ENCODE data around the gene DIP2C.
A peak's percentile ranks its signal among the peaks of the same experiment; 100 is the strongest.

DIP2C gene

GRCh38 chr10:511849-512191 is 177.6 kb downstream of the DIP2C start:
- DNase-seq = no peak

- peak; percentile 32 to 75 (median 58) for DNase-seq
Measured at GRCh38 chr10:511101-511848, 178.2 kb downstream of the DIP2C start.

- DNase-seq = no peak
Measured at GRCh38 chr10:510415-510881, 179.0 kb downstream of the DIP2C start.

- DNase-seq = no peak
Measured at GRCh38 chr10:509361-510102, 179.9 kb downstream of the DIP2C start.

- DNase-seq = no peak
Measured at GRCh38 chr10:508726-509125, 180.7 kb downstream of the DIP2C start.

- no peak for DNase-seq
Measured at GRCh38 chr10:507908-508444, 181.5 kb downstream of the DIP2C start.

- DNase-seq = no peak
Measured at GRCh38 chr10:507355-507699, 182.1 kb downstream of the DIP2C start.

GRCh38 chr10:506451-507354 is 182.8 kb downstream of the DIP2C start:
- no peak for DNase-seq

- DNase-seq = no peak
Measured at GRCh38 chr10:505419-505818, 184.0 kb downstream of the DIP2C start.

- no peak for DNase-seq
Measured at GRCh38 chr10:504806-505205, 184.7 kb downstream of the DIP2C start.

- DNase-seq = no peak
Measured at GRCh38 chr10:504121-504611, 185.3 kb downstream of the DIP2C start.

- no peak for DNase-seq
Measured at GRCh38 chr10:501596-501995, 187.9 kb downstream of the DIP2C start.

- DNase-seq = peak in 1 of 5 experiments; percentile 26
Measured at GRCh38 chr10:500876-501275, 188.6 kb downstream of the DIP2C start.

GRCh38 chr10:499991-500390 is 189.5 kb downstream of the DIP2C start:
- DNase-seq = no peak

- no peak for DNase-seq
Measured at GRCh38 chr10:498760-499435, 190.6 kb downstream of the DIP2C start.

- DNase-seq = no peak
Measured at GRCh38 chr10:497898-498451, 191.5 kb downstream of the DIP2C start.

GRCh38 chr10:497289-497688 is 192.2 kb downstream of the DIP2C start:
- DNase-seq = no peak

GRCh38 chr10:494556-494955 is 194.9 kb downstream of the DIP2C start:
- no peak for DNase-seq

GRCh38 chr10:494149-494542 is 195.3 kb downstream of the DIP2C start:
- DNase-seq = no peak

GRCh38 chr10:493391-494148 is 195.9 kb downstream of the DIP2C start:
- DNase-seq = no peak

GRCh38 chr10:492836-493235 is 196.6 kb downstream of the DIP2C start:
- DNase-seq = no peak

All from T-helper 2 cell (primary cell).